Smooth muscle cell (in vitro differentiated cells): Measurements from ENCODE around the gene GTF3C6. TPM values are rescaled to one million over a fixed set of nuclear protein-coding genes. Genes with fewer than 3 reads are reported as not detected.

Source experiments
- DNase-seq: peaks from one replicate; lab custom pipeline; 2025; ENCODE audit not compliant: unreplicated experiment; lab: John Stamatoyannopoulos, UW
- H2AFZ ChIP-seq: fragments of 200-600 bp; sonication (generic); 2 replicates; pipeline ENCODE4 v1.6.0; 2016; ENCODE audit warnings: antibody characterized with exemption, low read depth, mild to moderate bottlenecking
- H3F3A ChIP-seq: fragments of 200-600 bp; sonication (generic); 2 replicates; pipeline ENCODE4 v1.6.0; 2017; ENCODE audit warnings: antibody characterized with exemption, low read depth
- H3K27ac ChIP-seq: fragments of 200-600 bp; sonication (generic); 2 replicates; pipeline ENCODE4 v1.5.1; 2016; ENCODE audit warnings: low read depth, mild to moderate bottlenecking
- H3K27me3 ChIP-seq: fragments of 200-600 bp; sonication (generic); 2 replicates; pipeline ENCODE4 v1.6.1; 2016; ENCODE audit warnings: low read depth, mild to moderate bottlenecking
- H3K36me3 ChIP-seq: fragments of 200-600 bp; sonication (generic); 2 replicates; pipeline ENCODE4 v1.5.1; 2016; ENCODE audit warnings: low read depth
- H3K4me1 ChIP-seq: fragments of 200-600 bp; sonication (generic); 2 replicates; pipeline ENCODE4 v1.5.1; 2016; ENCODE audit warnings: low read depth
- H3K4me2 ChIP-seq: fragments of 200-600 bp; sonication (generic); 2 replicates; pipeline ENCODE4 v1.6.0; 2016; ENCODE audit warnings: mild to moderate bottlenecking
- H3K4me3 ChIP-seq: fragments of 200-600 bp; sonication (generic); 2 replicates; pipeline ENCODE4 v1.5.1; 2016; ENCODE audit warnings: mild to moderate bottlenecking
- H3K79me2 ChIP-seq: fragments of 200-600 bp; sonication (generic); 2 replicates; pipeline ENCODE4 v1.6.0; 2016; ENCODE audit warnings: low read depth, mild to moderate bottlenecking
- H3K9ac ChIP-seq: fragments of 200-600 bp; sonication (generic); 2 replicates; pipeline ENCODE4 v1.6.0; 2016; ENCODE audit warnings: low read depth
- H3K9me3 ChIP-seq: fragments of 200-600 bp; sonication (generic); replicated peaks from 2 replicates; pipeline ENCODE4 v1.5.1; 2016; ENCODE audit warnings: low read depth
- H4K20me1 ChIP-seq: fragments of 200-600 bp; sonication (generic); 2 replicates; pipeline ENCODE4 v1.6.0; 2016; ENCODE audit warnings: low read depth
- CTCF ChIP-seq: fragments of 200-600 bp; sonication (generic); IDR thresholded peaks from 2 replicates; pipeline ENCODE4 v1.5.1; 2017; ENCODE audit warnings: borderline replicate concordance, mild to moderate bottlenecking, antibody characterized with exemption; ENCODE audit not compliant: insufficient read depth, poor library complexity, severe bottlenecking
- WGBS: methylation state at CpG from one replicate; pipeline ENCODE4 v1.1.7; 2016; ENCODE audit warnings: low lambda C conversion rate; 5-methylcytosine and 5-hydroxymethylcytosine counted together
- polyA plus RNA-seq: library from polyadenylated mRNA; unstranded; fragments of >200 nt; fragmentation: Nextera tagmentation; extraction: Ambion mirVana; gene quantifications from 2 replicates; pipeline ENCODE4 v1.2.1, GENCODE V29; 2016
- total RNA-seq: library from RNA; depleted of rRNA; stranded (reverse); fragments of >200 nt; gene quantifications from 2 replicates; pipeline ENCODE4 v1.2.3, GENCODE V29; 2014

The GTF3C6 gene
- total and polyA plus RNA-seq, 2 experiments from 2014 or later: 88.5 to 90.2 TPM

GRCh38 chr6:110999634-111000270 is 41.2 kb downstream of the GTF3C6 start:
- Histone ChIP-seq H3F3A (no peaks in the 10 kb centered on the region), H3K27me3 (no peaks in the 10 kb centered on the region), H3K9ac (no peak overlapping the region), H3K4me2 (no peak overlapping the region), H3K4me3 (no peak overlapping the region), H3K4me1 (no peaks in the 10 kb centered on the region), H4K20me1 (no peaks in the 10 kb centered on the region), H3K27ac (no peak overlapping the region), H3K36me3 (peaks cover 8% of the 10 kb centered on the region), H3K79me2 (no peaks in the 10 kb centered on the region), H3K9me3 (no peaks in the 10 kb centered on the region), H2AFZ (no peak overlapping the region)
- peak; percentile 63 for TF ChIP-seq CTCF
- 79% methylated on average over 2 of the region's 2 CpGs for WGBS
- DNase-seq: no peak

- peaks cover 4% of the 10 kb centered on the region for H4K20me1 ChIP-seq
- no peak overlapping the region for H2AFZ ChIP-seq
- H3K79me2 ChIP-seq: no peaks in the 10 kb centered on the region
- no peaks in the 10 kb centered on the region for H3K9me3 ChIP-seq
- TF ChIP-seq CTCF: no peak
- 97% methylated on average over 3 of the region's 3 CpGs for WGBS
- H3K9ac ChIP-seq: no peak overlapping the region
- H3K27ac ChIP-seq: no peak overlapping the region
- no peaks in the 10 kb centered on the region for H3K27me3 ChIP-seq
- H3K4me1 ChIP-seq: no peaks in the 10 kb centered on the region
- no peaks in the 10 kb centered on the region for H3F3A ChIP-seq
- no peak for DNase-seq
- H3K4me3 ChIP-seq: no peak overlapping the region
- peaks cover 7% of the 10 kb centered on the region for H3K36me3 ChIP-seq
- H3K4me2 ChIP-seq: no peak overlapping the region
Observed at GRCh38 chr6:111002350-111002749, 43.8 kb downstream of the GTF3C6 start.

- Histone ChIP-seq H2AFZ (no peak overlapping the region), H3K27me3 (no peaks in the 10 kb centered on the region), H3K4me2 (no peak overlapping the region), H3K27ac (no peak overlapping the region), H3K79me2 (no peaks in the 10 kb centered on the region), H3K9me3 (no peaks in the 10 kb centered on the region), H3K4me1 (no peaks in the 10 kb centered on the region), H4K20me1 (no peaks in the 10 kb centered on the region), H3K4me3 (no peak overlapping the region), H3K36me3 (peaks cover 5% of the 10 kb centered on the region), H3F3A (no peaks in the 10 kb centered on the region), H3K9ac (no peak overlapping the region)
- peak; percentile 64 for TF ChIP-seq CTCF
- 83% methylated on average over 2 of the region's 2 CpGs for WGBS
- no peak for DNase-seq
Observed at GRCh38 chr6:111011360-111012142, 53.0 kb downstream of the GTF3C6 start.
